GM12874 (cell line): ENCODE measurements around the gene ALK.

Source experiments
- CTCF ChIP-seq: IDR thresholded peaks from 2 replicates; pipeline ENCODE4 v1.5.1; 2011; ENCODE audit warnings: low read depth, mild to moderate bottlenecking, control low read depth, low read length, moderate library complexity; ENCODE audit not compliant: insufficient read depth

The ALK gene

GRCh38 chr2:29613792-29614266 lies 307.6 kb downstream of the ALK start:
- TF ChIP-seq CTCF, result no peak

- no peak for TF ChIP-seq CTCF
Observed at GRCh38 chr2:29613067-29613466, 308.3 kb downstream of the ALK start.

- no peak for TF ChIP-seq CTCF
Observed at GRCh38 chr2:29612568-29612967, 308.8 kb downstream of the ALK start.

GRCh38 chr2:29611850-29612249 lies 309.5 kb downstream of the ALK start:
- no peak for TF ChIP-seq CTCF

- no peak for TF ChIP-seq CTCF
Observed at GRCh38 chr2:29611261-29611660, 310.1 kb downstream of the ALK start.

GRCh38 chr2:29610569-29610968 lies 310.8 kb downstream of the ALK start:
- no peak for TF ChIP-seq CTCF

- no peak for TF ChIP-seq CTCF
Observed at GRCh38 chr2:29607038-29607420, 314.4 kb downstream of the ALK start.
